HPDE6-E6E7 (cell line): ENCODE results near the gene P2RX6.

Source experiments
- DNase-seq: peaks from one replicate; pipeline ENCODE4 v3.0.0; 2011; ENCODE audit warnings: missing footprints; ENCODE audit errors: extremely low spot score

The P2RX6 gene

DNA sequence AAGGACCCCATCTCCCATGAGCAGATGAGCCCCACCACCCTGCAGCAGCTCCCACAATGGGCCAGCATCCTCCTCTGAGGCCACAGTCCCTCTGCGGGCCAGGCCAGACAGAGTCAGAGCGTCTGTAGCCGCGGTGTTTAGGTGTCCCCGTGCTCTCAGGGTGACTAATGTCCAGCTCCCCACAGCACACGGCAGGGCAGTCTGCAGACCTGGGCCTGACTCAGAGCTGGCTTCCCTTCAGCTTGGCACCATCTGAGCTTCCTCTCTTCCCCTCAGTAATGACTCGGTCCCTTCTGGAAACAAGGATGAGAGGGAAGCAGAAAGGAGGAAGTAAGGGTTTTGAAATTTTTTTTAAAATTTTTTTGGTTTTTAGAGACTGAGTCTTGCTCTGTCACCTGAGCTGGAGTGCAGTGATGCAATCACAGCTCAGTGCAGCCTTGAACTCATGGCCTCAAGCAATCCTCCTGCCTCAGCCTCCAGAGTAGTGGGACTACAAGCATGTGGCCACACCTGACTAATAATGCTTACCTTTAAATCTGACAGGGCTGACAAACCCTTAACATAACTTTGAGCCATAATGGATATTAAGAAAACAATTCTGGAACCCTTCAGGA is 59.2 kb downstream of the P2RX6 start:
- peak; percentile 77 for DNase-seq

DNA sequence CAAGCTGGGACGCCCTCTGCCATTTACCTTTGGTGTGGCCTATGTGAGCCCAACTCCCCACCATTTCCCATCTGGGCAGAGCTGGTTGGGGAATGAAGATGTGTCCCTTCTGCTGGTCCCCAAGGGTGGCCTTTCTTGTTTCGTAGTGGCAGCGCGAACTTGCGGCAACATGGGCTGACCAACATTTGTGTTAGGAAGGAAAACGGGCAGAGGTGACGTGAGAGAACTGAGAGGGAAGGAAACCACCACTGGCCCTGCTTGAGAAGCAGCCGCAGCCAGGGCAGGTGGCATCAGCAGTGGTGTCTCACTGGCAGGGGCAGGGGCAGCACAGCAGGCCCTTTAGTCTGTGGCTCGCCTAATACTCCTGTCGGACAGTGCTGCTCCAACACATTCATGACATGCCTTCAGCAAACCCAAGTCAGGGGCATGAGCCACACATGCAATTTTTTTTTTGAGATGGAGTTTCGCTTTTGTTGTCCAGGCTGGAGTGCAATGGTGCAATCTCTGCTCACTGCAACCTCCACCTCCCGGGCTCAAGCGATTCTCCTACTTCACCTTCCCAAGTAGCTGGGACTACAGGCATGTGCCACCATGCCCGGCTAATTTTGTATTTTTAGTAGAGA is 60.7 kb downstream of the P2RX6 start:
- DNase-seq, result no peak

DNA sequence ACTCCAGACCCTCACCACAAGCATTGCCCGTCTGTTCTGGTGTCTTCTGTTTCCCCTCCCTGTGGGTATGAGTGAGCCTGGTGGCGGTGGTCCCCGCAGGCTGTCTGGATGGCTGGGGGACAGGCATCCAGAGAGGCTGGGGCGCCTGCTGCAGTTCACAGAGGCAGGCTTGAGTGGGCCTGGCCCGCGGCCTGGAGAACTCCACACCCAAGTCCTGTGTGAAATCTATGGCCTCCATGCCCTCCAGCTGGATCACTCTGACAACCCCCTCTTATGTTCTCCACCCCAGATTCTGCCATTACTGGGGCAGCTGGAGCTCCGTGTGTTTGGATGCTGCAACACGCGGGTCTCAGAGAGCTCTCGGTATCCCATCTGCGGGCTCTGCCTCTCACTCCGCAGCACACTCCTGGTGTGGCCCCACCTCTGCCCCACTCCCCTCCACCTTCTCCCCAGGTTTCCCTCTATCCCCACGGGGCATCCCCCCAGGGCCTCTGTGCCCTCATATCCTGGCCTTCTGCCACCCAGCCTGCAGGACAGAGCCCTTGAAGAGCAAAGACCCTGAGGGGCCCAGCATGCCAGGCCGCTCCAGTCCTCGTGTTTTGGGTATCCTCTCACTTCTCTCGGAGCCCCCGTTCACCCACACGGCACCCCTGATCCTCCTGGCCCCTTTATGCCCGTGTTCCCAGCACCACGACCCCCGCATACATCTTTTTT is 62.1 kb downstream of the P2RX6 start:
- DNase-seq, result no peak
